Parathyroid adenoma (tissue), 2 donors: ENCODE measurements around the gene PLCE1.

Source experiments
- H2AFZ ChIP-seq: fragments of 300-600 bp; sonication (generic); one replicate; pipeline ENCODE4 v1.7.0; 2017; ENCODE audit warnings: antibody characterized with exemption, mild to moderate bottlenecking
- H3K27ac ChIP-seq: fragments of 300-600 bp; sonication (generic); one replicate; pipeline ENCODE4 v1.7.0; 2017
- H3K27me3 ChIP-seq: fragments of 300-600 bp; sonication (generic); one replicate; pipeline ENCODE4 v1.7.0; 2017; ENCODE audit warnings: low read length; ENCODE audit not compliant: control insufficient read depth, insufficient read depth
- H3K36me3 ChIP-seq: fragments of 300-600 bp; sonication (generic); one replicate; pipeline ENCODE4 v1.7.0; 2017; ENCODE audit warnings: low read length; ENCODE audit not compliant: control insufficient read depth, insufficient read depth
- H3K4me1 ChIP-seq: fragments of 300-600 bp; sonication (generic); one replicate; pipeline ENCODE4 v1.7.0; 2017; ENCODE audit warnings: control low read depth
- H3K4me2 ChIP-seq: fragments of 300-600 bp; sonication (generic); one replicate; pipeline ENCODE4 v1.7.0; 2017; ENCODE audit warnings: low read length
- H3K4me3 ChIP-seq: fragments of 300-600 bp; sonication (generic); one replicate; pipeline ENCODE4 v1.7.0; 2017; ENCODE audit warnings: low read depth, low read length
- H3K79me2 ChIP-seq: fragments of 300-600 bp; sonication (generic); one replicate; pipeline ENCODE4 v1.7.0; 2017; ENCODE audit warnings: control low read depth
- H3K9ac ChIP-seq: fragments of 300-600 bp; sonication (generic); one replicate; pipeline ENCODE4 v1.7.0; 2017; ENCODE audit warnings: mild to moderate bottlenecking
- H3K9me3 ChIP-seq: fragments of 300-600 bp; sonication (generic); one replicate; pipeline ENCODE4 v1.7.0; 2017; ENCODE audit warnings: low read length; ENCODE audit not compliant: control insufficient read depth
- CTCF ChIP-seq: fragments of 300-600 bp; sonication (generic); IDR thresholded peaks from one replicate; pipeline ENCODE4 v1.7.0; 2017; ENCODE audit warnings: antibody characterized with exemption, mild to moderate bottlenecking
- donor health status: primary hyperparathyroidism.

The PLCE1 gene

GRCh38 chr10:94013331-94013760 is 19.6 kb downstream of the PLCE1 start:
- Histone ChIP-seq H3K79me2 (no peaks in the 10 kb centered on the region), H3K27me3 (no peaks in the 10 kb centered on the region), H3K27ac (no peak overlapping the region), H3K4me2 (no peak overlapping the region), H3K4me3 (no peak overlapping the region), H3K36me3 (no peaks in the 10 kb centered on the region), H3K4me1 (no peaks in the 10 kb centered on the region), H2AFZ (no peak overlapping the region), H3K9ac (no peak overlapping the region), H3K9me3 (no peaks in the 10 kb centered on the region)
- no peak for TF ChIP-seq CTCF

GRCh38 chr10:94014304-94014703 is 20.6 kb downstream of the PLCE1 start:
- Histone ChIP-seq H3K9ac (no peak overlapping the region), H3K4me1 (no peaks in the 10 kb centered on the region), H3K79me2 (no peaks in the 10 kb centered on the region), H3K27ac (no peak overlapping the region), H2AFZ (no peak overlapping the region), H3K4me3 (no peak overlapping the region), H3K27me3 (no peaks in the 10 kb centered on the region), H3K36me3 (no peaks in the 10 kb centered on the region), H3K9me3 (no peaks in the 10 kb centered on the region), H3K4me2 (no peak overlapping the region)
- no peak for TF ChIP-seq CTCF

- H3K9me3 ChIP-seq, result no peaks in the 10 kb centered on the region
- H3K36me3 ChIP-seq, result no peaks in the 10 kb centered on the region
- no peak overlapping the region for H3K9ac ChIP-seq
- H3K27ac ChIP-seq, result no peak overlapping the region
- no peaks in the 10 kb centered on the region for H3K4me1 ChIP-seq
- H3K4me2 ChIP-seq, result no peak overlapping the region
- H3K27me3 ChIP-seq, result no peaks in the 10 kb centered on the region
- TF ChIP-seq CTCF, result no peak
- H3K4me3 ChIP-seq, result no peak overlapping the region
- H2AFZ ChIP-seq, result no peak overlapping the region
- H3K79me2 ChIP-seq, result no peaks in the 10 kb centered on the region
Measured at GRCh38 chr10:94016727-94017714, 23.3 kb downstream of the PLCE1 start.

GRCh38 chr10:94018107-94018506 is 24.4 kb downstream of the PLCE1 start:
- Histone ChIP-seq H3K36me3 (no peaks in the 10 kb centered on the region), H3K4me2 (no peak overlapping the region), H3K27ac (no peak overlapping the region), H2AFZ (no peak overlapping the region), H3K4me3 (no peak overlapping the region), H3K4me1 (no peaks in the 10 kb centered on the region), H3K9ac (no peak overlapping the region), H3K27me3 (no peaks in the 10 kb centered on the region), H3K79me2 (no peaks in the 10 kb centered on the region), H3K9me3 (no peaks in the 10 kb centered on the region)
- TF ChIP-seq CTCF, result no peak
